Astrocyte (in vitro differentiated cells and primary cell): ENCODE measurements around the gene SMIM21. TPM values are rescaled to one million over a fixed set of nuclear protein-coding genes. Genes with fewer than 3 reads are reported as not detected.

Experiments
- DNase-seq: peaks from one replicate; pipeline ENCODE4 v3.0.0-alpha.2; 2010; ENCODE audit warnings: low read depth
- FAIRE-seq: peaks from 2 replicates; lab custom pipeline; 2011; peaks lifted over from hg19 to GRCh38; lab: Jason Lieb, UNC
- H2AFZ ChIP-seq: 2 replicates; pipeline ENCODE4 v1.6.0; 2012; ENCODE audit warnings: low read depth, low read length, inconsistent platforms
- H3K27ac ChIP-seq: 2 replicates; pipeline ENCODE4 v1.5.1; 2011; ENCODE audit warnings: low read depth, low read length, inconsistent platforms
- H3K27me3 ChIP-seq: 2 replicates; pipeline ENCODE4 v1.6.0; 2011; ENCODE audit warnings: low read length, inconsistent platforms; ENCODE audit not compliant: insufficient read depth
- H3K36me3 ChIP-seq: 2 replicates; pipeline ENCODE4 v1.5.1; 2011; ENCODE audit warnings: low read length, inconsistent platforms; ENCODE audit not compliant: insufficient read depth
- H3K4me1 ChIP-seq: 2 replicates; pipeline ENCODE4 v1.5.1; 2011; ENCODE audit warnings: low read length, inconsistent platforms; ENCODE audit not compliant: insufficient read depth
- H3K4me2 ChIP-seq: 2 replicates; pipeline ENCODE4 v1.6.0; 2012; ENCODE audit warnings: low read length, inconsistent platforms
- H3K4me3 ChIP-seq: 2 replicates; pipeline ENCODE4 v1.5.1; 2011; ENCODE audit warnings: low read depth, mild to moderate bottlenecking, low read length, inconsistent platforms; ENCODE audit not compliant: insufficient read depth
- H3K79me2 ChIP-seq: 2 replicates; pipeline ENCODE4 v1.6.0; 2012; ENCODE audit warnings: mild to moderate bottlenecking, low read length, inconsistent platforms; ENCODE audit not compliant: insufficient read depth
- H3K9ac ChIP-seq: 2 replicates; pipeline ENCODE4 v1.6.0; 2012; ENCODE audit warnings: mild to moderate bottlenecking, low read length, inconsistent platforms
- H3K9me3 ChIP-seq: 2 replicates; pipeline ENCODE4 v1.5.1; 2012; ENCODE audit warnings: low read depth, mild to moderate bottlenecking, low read length, inconsistent platforms; ENCODE audit not compliant: insufficient read depth
- H4K20me1 ChIP-seq: 2 replicates; pipeline ENCODE4 v1.6.0; 2012; ENCODE audit warnings: low read length, inconsistent platforms; ENCODE audit not compliant: insufficient read depth
- H3K27ac Mint-ChIP-seq: one replicate; pipeline ENCODE4 v1.8.0; 2021; ENCODE audit warnings: mild to moderate bottlenecking, mixed read lengths; ENCODE audit not compliant: unreplicated experiment
- H3K27me3 Mint-ChIP-seq: one replicate; pipeline ENCODE4 v1.8.0; 2021; ENCODE audit warnings: low read depth, mixed read lengths; ENCODE audit not compliant: unreplicated experiment
- H3K36me3 Mint-ChIP-seq: one replicate; pipeline ENCODE4 v1.8.0; 2021; ENCODE audit warnings: low read depth, mixed read lengths; ENCODE audit not compliant: unreplicated experiment
- H3K4me1 Mint-ChIP-seq: one replicate; pipeline ENCODE4 v1.8.0; 2021; ENCODE audit warnings: low read depth, mixed read lengths; ENCODE audit not compliant: unreplicated experiment
- H3K4me3 Mint-ChIP-seq: one replicate; pipeline ENCODE4 v1.8.0; 2021; ENCODE audit warnings: mild to moderate bottlenecking, moderate library complexity, mixed read lengths; ENCODE audit not compliant: unreplicated experiment
- H3K9me3 Mint-ChIP-seq: one replicate; pipeline ENCODE4 v1.8.0; 2021; ENCODE audit warnings: mild to moderate bottlenecking, mixed read lengths; ENCODE audit not compliant: unreplicated experiment
- CTCF ChIP-seq: IDR thresholded peaks from 2 replicates; pipeline ENCODE4 v1.5.1; 2011; ENCODE audit warnings: low read depth, mild to moderate bottlenecking, inconsistent platforms, low read length, moderate library complexity; ENCODE audit not compliant: insufficient read depth
- EZH2 ChIP-seq: IDR thresholded peaks from 2 replicates; pipeline ENCODE4 v1.6.1; 2012; ENCODE audit warnings: mild to moderate bottlenecking, low read length, inconsistent platforms; ENCODE audit not compliant: insufficient read depth
- total RNA-seq: library from RNA; stranded (reverse); gene quantifications from 2 replicates; pipeline ENCODE4 v1.2.1, GENCODE V29; 2021

The SMIM21 gene
- total RNA-seq, 1 donor from 2014 or later: not detected

- Histone ChIP-seq H3K4me3 (no peak overlapping the region), H3K79me2 (no peaks in the 10 kb centered on the region), H3K9ac (no peak overlapping the region), H4K20me1 (no peaks in the 10 kb centered on the region), H3K36me3 (no peaks in the 10 kb centered on the region), H2AFZ (no peak overlapping the region), H3K9me3 (no peaks in the 10 kb centered on the region), H3K27ac (no peak overlapping the region), H3K27me3 (no peaks in the 10 kb centered on the region), H3K4me2 (no peak overlapping the region), H3K4me1 (peaks cover 5% of the 10 kb centered on the region)
- H3K9me3 Mint-ChIP-seq: no peaks in the 10 kb centered on the region
- H3K27me3 Mint-ChIP-seq: peaks cover 6% of the 10 kb centered on the region
- DNase-seq: no peak
- H3K4me3 Mint-ChIP-seq: no peak overlapping the region
- no peak for TF ChIP-seq CTCF
- TF ChIP-seq EZH2: no peak
- FAIRE-seq: no peak
- H3K4me1 Mint-ChIP-seq: peaks cover 5% of the 10 kb centered on the region
- H3K27ac Mint-ChIP-seq: no peak overlapping the region
- H3K36me3 Mint-ChIP-seq: no peaks in the 10 kb centered on the region
Observed at GRCh38 chr18:75471850-75472249, 44.3 kb upstream of the SMIM21 start.

- FAIRE-seq: no peak
Observed at GRCh38 chr18:75467851-75468250, 40.3 kb upstream of the SMIM21 start.

More at GRCh38 chr18:75467851-75468250, 40.3 kb upstream of the SMIM21 start:
- Histone ChIP-seq H3K9ac (no peak overlapping the region), H3K9me3 (no peaks in the 10 kb centered on the region), H3K4me3 (no peak overlapping the region), H3K4me2 (no peak overlapping the region), H3K4me1 (no peaks in the 10 kb centered on the region), H3K79me2 (no peaks in the 10 kb centered on the region), H2AFZ (no peak overlapping the region), H3K36me3 (no peaks in the 10 kb centered on the region), H3K27me3 (no peaks in the 10 kb centered on the region), H4K20me1 (no peaks in the 10 kb centered on the region), H3K27ac (no peak overlapping the region)
- no peaks in the 10 kb centered on the region for H3K36me3 Mint-ChIP-seq
- peaks cover 10% of the 10 kb centered on the region for H3K27me3 Mint-ChIP-seq
- no peak overlapping the region for H3K27ac Mint-ChIP-seq
- TF ChIP-seq CTCF (no peak), EZH2 (no peak)
- no peaks in the 10 kb centered on the region for H3K9me3 Mint-ChIP-seq
- no peaks in the 10 kb centered on the region for H3K4me1 Mint-ChIP-seq
- no peak for DNase-seq
- no peak overlapping the region for H3K4me3 Mint-ChIP-seq
